CD4-positive, alpha-beta T cell (primary cell): ENCODE results near the gene ZNF286A. TPM values are rescaled to one million over a fixed set of nuclear protein-coding genes. Genes with fewer than 3 reads are reported as not detected.
"Not testable (repeated sequence)": the region's sequence is repeated elsewhere in the genome, so short reads cannot be mapped to it uniquely, and the experiment has no call there.

ENCODE experiments used
- ATAC-seq: fragments of 200-7000 bp; cut with Tn5 transposase; one replicate; pipeline ENCODE4 v1.10.0; 2022; ENCODE audit warnings: mild to moderate bottlenecking; ENCODE audit not compliant: poor library complexity
- CTCF ChIA-PET: fragments of 350-600 bp; sonication (Branson Sonifier 250); formaldehyde crosslinking; loops from one replicate; lab custom pipeline; 2021; ENCODE audit warnings: antibody characterized with exemption, inconsistent platforms; lab: Charles Lee
- POLR2A ChIA-PET: fragments of 350-600 bp; sonication (Branson Sonifier 250); formaldehyde crosslinking; loops from one replicate; lab custom pipeline; 2021; ENCODE audit warnings: antibody characterized with exemption, inconsistent platforms; lab: Charles Lee
- DNase-seq, 14 experiments: peaks; one replicate each; pipeline ENCODE4 v3.0.0-alpha.2; 2013 to 2020; ENCODE audit warnings: mixed read lengths in 2 of 14
- H3K27ac ChIP-seq, 2 donors: one replicate each; pipeline versions ENCODE4 v1.5.1 to v1.7.0; 2013; ENCODE audit warnings: low read length in 2 of 2, low read depth in 1 of 2, mild to moderate bottlenecking in 1 of 2
- H3K27me3 ChIP-seq, 2 experiments: 1 replicate in 1 of 2; 2 replicates in 1 of 2; pipeline versions ENCODE4 v1.6.1 to v1.7.0; 2013; ENCODE audit warnings: low read length in 2 of 2, control low read depth in 1 of 2, mild to moderate bottlenecking in 1 of 2, moderate library complexity in 1 of 2; ENCODE audit not compliant: insufficient read depth in 2 of 2, control insufficient read depth in 1 of 2
- H3K36me3 ChIP-seq: one replicate; pipeline ENCODE4 v1.6.1; 2013; ENCODE audit warnings: low read length, control low read depth; ENCODE audit not compliant: insufficient read depth
- H3K4me1 ChIP-seq: one replicate; pipeline ENCODE4 v1.6.1; 2013; ENCODE audit warnings: low read length, control low read depth; ENCODE audit not compliant: insufficient read depth
- H3K4me3 ChIP-seq: one replicate; pipeline ENCODE4 v1.5.1; 2013; ENCODE audit warnings: mild to moderate bottlenecking, low read length, moderate library complexity
- H3K9me3 ChIP-seq, 2 experiments: 1 replicate in 1 of 2; 2 replicates in 1 of 2; pipeline versions ENCODE4 v1.6.1 to v1.7.0; 2013; ENCODE audit warnings: low read length in 2 of 2, mild to moderate bottlenecking in 2 of 2, control low read depth in 1 of 2, moderate library complexity in 1 of 2; ENCODE audit not compliant: control insufficient read depth in 1 of 2, insufficient read depth in 1 of 2
- H3K27ac Mint-ChIP-seq: one replicate; pipeline ENCODE4 v1.8.0; 2020; ENCODE audit warnings: mixed read lengths
- H3K27me3 Mint-ChIP-seq: one replicate; pipeline ENCODE4 v1.8.0; 2021; ENCODE audit warnings: mixed read lengths
- H3K36me3 Mint-ChIP-seq: one replicate; pipeline ENCODE4 v1.8.0; 2021; ENCODE audit warnings: low read depth, mixed read lengths
- H3K4me1 Mint-ChIP-seq: one replicate; pipeline ENCODE4 v1.8.0; 2021; ENCODE audit warnings: low read depth, mixed read lengths
- H3K4me3 Mint-ChIP-seq: one replicate; pipeline ENCODE4 v1.8.0; 2020; ENCODE audit warnings: mild to moderate bottlenecking, mixed read lengths
- H3K9me3 Mint-ChIP-seq: one replicate; pipeline ENCODE4 v1.8.0; 2020; ENCODE audit warnings: mixed read lengths
- intact Hi-C, 2 experiments: fragments of 100-400 bp; cut with DNase I in 1 of 2; cut with micrococcal nuclease in 1 of 2; formaldehyde crosslinking; loops; one replicate each; pipeline versions ENCODE4 v1.15.1 to v1.9.0; 2023 to 2025; cut with DNase I, micrococcal nuclease
- total RNA-seq, 174 experiments: library from RNA in 2 of 174; stranded (reverse) in 2 of 174; gene quantifications; one replicate each; pipeline ENCODE4 v1.2.3 and lab custom pipeline; 2021 to 2026
- TF ChIP-seq, protein P1 (sequence below): fragments of 200-600 bp; IDR thresholded peaks from one replicate; pipeline ENCODE4 v1.8.0; 2022; ENCODE audit warnings: antibody characterized with exemption, mild to moderate bottlenecking

The ZNF286A gene
- total RNA-seq, 2 experiments from 2014 or later: 14.4 to 19.4 TPM

DNA sequence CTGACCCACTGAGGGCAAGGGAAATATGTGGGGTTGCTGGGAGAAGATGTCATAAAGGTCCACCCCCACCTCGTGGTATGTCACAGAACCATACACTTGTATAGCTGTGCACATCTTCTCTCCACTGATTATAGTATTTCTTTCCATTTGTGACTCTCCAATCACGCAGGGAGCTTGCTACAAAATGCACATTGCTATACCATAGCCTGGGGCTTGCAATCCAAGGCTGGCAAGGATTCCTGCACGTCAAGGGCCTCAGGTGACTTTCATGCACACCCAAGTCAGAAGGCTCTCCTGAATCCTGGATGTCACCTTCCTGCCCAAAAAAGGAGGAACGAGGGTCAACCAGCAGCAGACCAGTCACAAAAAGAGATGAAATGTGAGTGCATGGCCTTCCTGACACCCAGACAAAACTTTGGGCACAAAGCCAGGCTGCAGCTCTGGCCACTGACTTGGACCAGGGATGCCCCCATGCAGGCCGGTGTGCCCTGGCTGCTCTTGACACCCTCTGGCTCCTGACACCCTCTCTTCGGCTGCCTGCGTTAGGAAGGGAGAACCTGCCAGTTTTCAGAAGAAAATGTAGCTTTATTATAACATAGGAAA, 44.6 kb downstream of the ZNF286A start:
- DNase-seq: no peak
- Mint-ChIP-seq H3K9me3 (no peaks in the 10 kb centered on the region), H3K27ac (no peak overlapping the region), H3K4me1 (no peaks in the 10 kb centered on the region), H3K36me3 (no peaks in the 10 kb centered on the region), H3K27me3 (peaks cover 35% of the 10 kb centered on the region), H3K4me3 (no peak overlapping the region)
- H3K4me1 ChIP-seq: no peaks in the 10 kb centered on the region
- no peak for ATAC-seq
- no peaks in the 10 kb centered on the region for H3K36me3 ChIP-seq
- H3K4me3 ChIP-seq: no peak overlapping the region
- intact Hi-C loops: no loop called here
- ChIA-PET POLR2A (no interaction called here), CTCF (no interaction called here)
- no peak overlapping the region for H3K27ac ChIP-seq
- peaks cover 0 to 5% of the 10 kb centered on the region in 2 experiments for H3K27me3 ChIP-seq
- H3K9me3 ChIP-seq: no peaks in the 10 kb centered on the region
- TF ChIP-seq, protein P1, sequence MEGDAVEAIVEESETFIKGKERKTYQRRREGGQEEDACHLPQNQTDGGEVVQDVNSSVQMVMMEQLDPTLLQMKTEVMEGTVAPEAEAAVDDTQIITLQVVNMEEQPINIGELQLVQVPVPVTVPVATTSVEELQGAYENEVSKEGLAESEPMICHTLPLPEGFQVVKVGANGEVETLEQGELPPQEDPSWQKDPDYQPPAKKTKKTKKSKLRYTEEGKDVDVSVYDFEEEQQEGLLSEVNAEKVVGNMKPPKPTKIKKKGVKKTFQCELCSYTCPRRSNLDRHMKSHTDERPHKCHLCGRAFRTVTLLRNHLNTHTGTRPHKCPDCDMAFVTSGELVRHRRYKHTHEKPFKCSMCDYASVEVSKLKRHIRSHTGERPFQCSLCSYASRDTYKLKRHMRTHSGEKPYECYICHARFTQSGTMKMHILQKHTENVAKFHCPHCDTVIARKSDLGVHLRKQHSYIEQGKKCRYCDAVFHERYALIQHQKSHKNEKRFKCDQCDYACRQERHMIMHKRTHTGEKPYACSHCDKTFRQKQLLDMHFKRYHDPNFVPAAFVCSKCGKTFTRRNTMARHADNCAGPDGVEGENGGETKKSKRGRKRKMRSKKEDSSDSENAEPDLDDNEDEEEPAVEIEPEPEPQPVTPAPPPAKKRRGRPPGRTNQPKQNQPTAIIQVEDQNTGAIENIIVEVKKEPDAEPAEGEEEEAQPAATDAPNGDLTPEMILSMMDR: no peak

DNA sequence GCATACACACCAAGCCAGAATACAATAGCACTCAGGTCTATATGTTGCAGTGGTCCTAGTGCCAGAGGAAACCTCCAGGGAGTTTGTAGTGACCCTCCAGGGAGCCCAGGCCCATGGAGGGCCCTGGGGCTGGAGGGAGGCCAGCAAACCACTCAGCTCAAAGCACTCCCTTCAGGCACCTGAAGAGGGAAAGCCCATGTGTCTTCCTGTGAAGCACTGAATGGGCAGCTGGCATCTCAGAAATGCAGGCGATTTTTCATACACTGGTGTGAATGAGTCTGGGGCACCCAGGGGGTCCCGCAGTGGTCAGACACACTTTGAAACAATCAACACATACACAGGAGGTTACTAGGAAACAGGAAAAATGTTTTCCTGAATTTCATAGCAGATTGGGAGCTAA, 45.3 kb downstream of the ZNF286A start:
- H3K27me3 ChIP-seq: peaks cover 0 to 5% of the 10 kb centered on the region in 2 experiments
- intact Hi-C loops: no loop called here
- Mint-ChIP-seq H3K4me1 (no peaks in the 10 kb centered on the region), H3K36me3 (no peaks in the 10 kb centered on the region), H3K27ac (no peak overlapping the region), H3K27me3 (peaks cover 30% of the 10 kb centered on the region), H3K9me3 (no peaks in the 10 kb centered on the region), H3K4me3 (no peak overlapping the region)
- H3K4me1 ChIP-seq: no peaks in the 10 kb centered on the region
- ChIA-PET POLR2A (no interaction called here), CTCF (no interaction called here)
- H3K4me3 ChIP-seq: no peak overlapping the region
- TF ChIP-seq, protein P1: no peak
- no peaks in the 10 kb centered on the region for H3K36me3 ChIP-seq
- DNase-seq (no peak), ATAC-seq (no peak)
- no peak overlapping the region for H3K27ac ChIP-seq
- H3K9me3 ChIP-seq: no peaks in the 10 kb centered on the region

DNA sequence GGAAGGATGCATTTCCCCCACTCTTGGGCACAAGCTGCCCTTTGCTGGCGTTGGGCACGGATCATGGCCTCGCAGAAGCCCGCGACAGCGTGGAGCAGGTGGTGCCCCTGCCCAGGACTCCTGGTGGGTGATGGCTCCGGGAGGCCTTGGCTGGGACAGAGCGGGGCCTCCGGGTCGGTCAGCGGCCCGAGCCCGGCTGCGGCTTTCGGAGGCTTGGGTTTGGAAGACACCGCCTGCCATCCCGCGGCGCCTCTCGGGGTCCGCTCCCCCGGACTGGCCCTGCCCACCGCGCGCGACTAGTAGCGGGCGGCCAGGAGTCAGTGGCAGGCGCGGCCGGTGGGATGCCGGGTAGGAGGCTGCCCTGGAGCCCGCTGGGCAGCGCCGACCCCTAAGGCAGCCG, 49.9 kb downstream of the ZNF286A start:
- H3K27me3 ChIP-seq, H3K36me3 ChIP-seq, CTCF ChIA-PET, ATAC-seq, H3K4me3 ChIP-seq, H3K4me3 Mint-ChIP-seq, POLR2A ChIA-PET, H3K27ac ChIP-seq, H3K9me3 Mint-ChIP-seq, H3K36me3 Mint-ChIP-seq, H3K4me1 Mint-ChIP-seq, H3K27ac Mint-ChIP-seq, H3K9me3 ChIP-seq, intact Hi-C loops, H3K4me1 ChIP-seq, DNase-seq: not testable (repeated sequence)
- H3K27me3 Mint-ChIP-seq: peaks cover 35% of the 10 kb centered on the region

DNA sequence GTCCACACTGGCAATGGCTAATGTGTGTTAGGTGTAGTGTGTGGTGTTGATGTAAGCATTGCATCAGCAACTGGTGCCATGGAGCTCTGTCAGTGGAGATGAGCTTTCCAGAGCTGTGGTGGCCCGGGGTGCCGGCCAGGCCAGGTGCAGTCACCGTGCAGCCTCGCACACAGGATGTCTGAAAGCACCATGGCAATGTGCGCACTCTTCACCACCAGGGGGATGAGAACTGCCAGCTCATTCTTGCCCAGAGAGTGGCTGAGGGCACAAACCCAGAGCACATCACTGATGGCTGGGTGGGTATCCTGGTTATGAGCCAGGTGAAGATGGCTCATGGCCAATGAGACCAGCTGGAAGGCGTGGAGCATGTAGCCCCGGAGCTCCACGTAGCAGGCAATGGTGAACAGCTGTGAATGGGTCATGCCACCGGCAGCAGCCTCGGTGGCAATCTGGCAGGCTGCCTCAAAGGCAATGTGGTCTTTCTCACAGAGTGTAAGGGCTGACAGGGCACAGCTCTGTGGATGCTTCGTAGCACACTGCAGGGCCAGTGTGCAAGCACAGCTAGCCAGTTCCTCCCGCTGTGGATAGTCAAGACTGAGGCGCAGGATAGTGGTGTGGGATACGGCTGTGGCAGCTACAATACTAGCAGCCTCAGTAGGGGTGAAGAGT, 69.4 kb downstream of the ZNF286A start:
- H3K4me1 ChIP-seq, H3K36me3 Mint-ChIP-seq, H3K4me3 Mint-ChIP-seq, H3K4me1 Mint-ChIP-seq, ATAC-seq, POLR2A ChIA-PET, DNase-seq, H3K9me3 Mint-ChIP-seq, H3K4me3 ChIP-seq, intact Hi-C loops, H3K9me3 ChIP-seq, H3K27me3 ChIP-seq, CTCF ChIA-PET, H3K27ac ChIP-seq, H3K27me3 Mint-ChIP-seq, H3K36me3 ChIP-seq, H3K27ac Mint-ChIP-seq: not testable (repeated sequence)

Other genes starting within 250 kb of the ZNF286A start
- gene CDRT4, start 232.1 kb upstream of the ZNF286A start, total RNA-seq: 1 to 10 TPM in 1 of 2 experiments, under 1 TPM in 1; 0.89 to 3.3 TPM
- gene TVP23C, start 136.3 kb upstream of the ZNF286A start, total RNA-seq: 10 to 100 TPM; 14.8 to 16.0 TPM
- under 1 TPM in 1 of 2 experiments, not detected in 1; 0.45 TPM for gene FBXW10B, start 80.0 kb upstream of the ZNF286A start, total RNA-seq
- gene TRIM16, start 15.4 kb upstream of the ZNF286A start, total RNA-seq: 1 to 10 TPM; 5.6 to 5.7 TPM
- gene TBC1D26, start 32.5 kb downstream of the ZNF286A start, total RNA-seq: not detected
- not detected for gene ADORA2B, start 245.4 kb downstream of the ZNF286A start, total RNA-seq